ENCODE results near the gene ZSCAN10.

DNA sequence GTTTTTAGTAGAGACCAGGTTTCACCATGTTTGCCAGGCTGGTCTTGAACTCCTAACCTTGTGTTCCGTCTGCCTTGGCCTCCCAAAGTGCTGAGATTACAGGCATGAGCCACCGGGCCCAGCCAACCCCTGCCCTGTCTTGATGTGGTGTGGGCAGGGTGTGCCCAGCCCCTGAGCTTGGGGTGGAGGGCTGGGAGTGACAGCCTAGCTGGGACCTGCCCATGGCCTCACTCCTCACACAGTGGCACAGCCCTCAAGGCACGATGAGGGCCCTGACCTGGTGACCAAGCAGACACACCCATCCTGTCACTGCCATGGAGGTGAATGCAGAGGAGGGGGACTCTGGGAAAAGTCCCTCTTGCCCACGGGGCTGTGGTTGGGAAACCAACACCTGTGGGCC lies 30.6 kb downstream of the ZSCAN10 start:
- TF ChIP-seq, protein P1, sequence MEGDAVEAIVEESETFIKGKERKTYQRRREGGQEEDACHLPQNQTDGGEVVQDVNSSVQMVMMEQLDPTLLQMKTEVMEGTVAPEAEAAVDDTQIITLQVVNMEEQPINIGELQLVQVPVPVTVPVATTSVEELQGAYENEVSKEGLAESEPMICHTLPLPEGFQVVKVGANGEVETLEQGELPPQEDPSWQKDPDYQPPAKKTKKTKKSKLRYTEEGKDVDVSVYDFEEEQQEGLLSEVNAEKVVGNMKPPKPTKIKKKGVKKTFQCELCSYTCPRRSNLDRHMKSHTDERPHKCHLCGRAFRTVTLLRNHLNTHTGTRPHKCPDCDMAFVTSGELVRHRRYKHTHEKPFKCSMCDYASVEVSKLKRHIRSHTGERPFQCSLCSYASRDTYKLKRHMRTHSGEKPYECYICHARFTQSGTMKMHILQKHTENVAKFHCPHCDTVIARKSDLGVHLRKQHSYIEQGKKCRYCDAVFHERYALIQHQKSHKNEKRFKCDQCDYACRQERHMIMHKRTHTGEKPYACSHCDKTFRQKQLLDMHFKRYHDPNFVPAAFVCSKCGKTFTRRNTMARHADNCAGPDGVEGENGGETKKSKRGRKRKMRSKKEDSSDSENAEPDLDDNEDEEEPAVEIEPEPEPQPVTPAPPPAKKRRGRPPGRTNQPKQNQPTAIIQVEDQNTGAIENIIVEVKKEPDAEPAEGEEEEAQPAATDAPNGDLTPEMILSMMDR (conservative IDR thresholded peaks at IDR 0.05 in 1 of 2, IDR thresholded peaks at IDR 0.05 in 1 of 2; ENCODE audit: extremely low read depth in 1 of 2, insufficient read depth in 1 of 2, low read depth in 1 of 2, low read length in 2 of 2) = no peak
- TF ChIP-seq EZH2 (IDR thresholded peaks at IDR 0.05; ENCODE audit: borderline replicate concordance, low read length) = no peak

Data from mammary epithelial cell (primary cell).